ENCODE measurements around the gene GRAMD1A. TPM values are rescaled to one million over a fixed set of nuclear protein-coding genes. Genes with fewer than 3 reads are reported as not detected.

Gene GRAMD1A
- total and polyA plus RNA-seq, 9 donors = 44.5 to 93.7 (median 71.6) TPM

GRCh38 chr19:35061583-35062373 is 61.7 kb downstream of the GRAMD1A start:
- TF ChIP-seq CTCF (IDR thresholded peaks at IDR 0.05) = no peak
- no peak for TF ChIP-seq EP300 (IDR thresholded peaks at IDR 0.05)
- TF ChIP-seq POLR2A (IDR thresholded peaks at IDR 0.05) = no peak
- WGBS, 3 donors = 64 to 75% (median 72%) methylated on average over 7 of the region's 7 CpGs
- no peaks in the 10 kb centered on the region for H3K27me3 ChIP-seq
- H3K27ac ChIP-seq = no peak overlapping the region
- H3K4me1 ChIP-seq (ENCODE audit: insufficient read depth) = no peaks in the 10 kb centered on the region
- no peak for DNase-seq
- H3K36me3 ChIP-seq = no peaks in the 10 kb centered on the region
- intact Hi-C loops (cut with DNase I) = no loop called here
- no peak overlapping the region for H3K4me3 ChIP-seq
- H3K9me3 ChIP-seq = no peaks in the 10 kb centered on the region

GRCh38 chr19:35062942-35063341 is 62.8 kb downstream of the GRAMD1A start:
- DNase-seq = no peak
- TF ChIP-seq CTCF (IDR thresholded peaks at IDR 0.05) (no peak), EP300 (IDR thresholded peaks at IDR 0.05) (no peak), POLR2A (IDR thresholded peaks at IDR 0.05) (no peak)
- Histone ChIP-seq H3K4me3 (no peak overlapping the region), H3K36me3 (no peaks in the 10 kb centered on the region), H3K27ac (no peak overlapping the region), H3K9me3 (no peaks in the 10 kb centered on the region), H3K4me1 (ENCODE audit: insufficient read depth) (no peaks in the 10 kb centered on the region), H3K27me3 (no peaks in the 10 kb centered on the region)
- intact Hi-C loops (cut with DNase I) = no loop called here
- WGBS, 3 donors = 71 to 80% (median 77%) methylated on average over 7 of the region's 7 CpGs

GRCh38 chr19:35063940-35064818 is 64.1 kb downstream of the GRAMD1A start:
- intact Hi-C loops (cut with DNase I) = no loop called here
- Histone ChIP-seq H3K4me1 (ENCODE audit: insufficient read depth) (no peaks in the 10 kb centered on the region), H3K9me3 (no peaks in the 10 kb centered on the region), H3K36me3 (no peaks in the 10 kb centered on the region), H3K4me3 (no peak overlapping the region), H3K27me3 (no peaks in the 10 kb centered on the region), H3K27ac (no peak overlapping the region)
- WGBS, 3 donors = 71 to 84% (median 80%) methylated on average over 10 of the region's 10 CpGs
- DNase-seq = no peak
- TF ChIP-seq CTCF (IDR thresholded peaks at IDR 0.05) = no peak
- TF ChIP-seq POLR2A (IDR thresholded peaks at IDR 0.05) = no peak
- no peak for TF ChIP-seq EP300 (IDR thresholded peaks at IDR 0.05)

- no peaks in the 10 kb centered on the region for H3K27me3 ChIP-seq
- intact Hi-C loops (cut with DNase I) = no loop called here
- no peaks in the 10 kb centered on the region for H3K36me3 ChIP-seq
- no peak for DNase-seq
- no peak overlapping the region for H3K27ac ChIP-seq
- no peaks in the 10 kb centered on the region for H3K9me3 ChIP-seq
- H3K4me3 ChIP-seq = no peak overlapping the region
- no peaks in the 10 kb centered on the region for H3K4me1 ChIP-seq (ENCODE audit: insufficient read depth)
- WGBS, 3 donors = 85 to 88% (median 85%) methylated on average over 10 of the region's 10 CpGs
- TF ChIP-seq EP300 (IDR thresholded peaks at IDR 0.05) (no peak), POLR2A (IDR thresholded peaks at IDR 0.05) (no peak), CTCF (IDR thresholded peaks at IDR 0.05) (no peak)
These were observed 65.5 kb downstream of the GRAMD1A start for GRCh38 chr19:35065574-35065973.
